ENCODE measurements around the gene LFNG. TPM values are rescaled to one million over a fixed set of nuclear protein-coding genes. Genes with fewer than 3 reads are reported as not detected.
A peak's percentile ranks its signal among the peaks of the same experiment; 100 is the strongest.
"Not testable (repeated sequence)": the region's sequence is repeated elsewhere in the genome, so short reads cannot be mapped to it uniquely, and the experiment has no call there.

The LFNG gene
- total RNA-seq, 1 experiment from 2014 or later, result 21.3 TPM

GRCh38 chr7:2532816-2533215 is 13.2 kb downstream of the LFNG start:
- H3K4me2 ChIP-seq; H3K9me3 ChIP-seq (ENCODE audit: insufficient read depth, low read depth); DNase-seq; intact Hi-C loops (cut with micrococcal nuclease; ENCODE audit: unreplicated experiment); H4K20me1 ChIP-seq (ENCODE audit: insufficient read depth); CTCF ChIA-PET; POLR2A ChIA-PET (ENCODE audit: unreplicated experiment); BruUV-seq (replicated peaks); H2AFZ ChIP-seq; H3K9me2 ChIP-seq (ENCODE audit: insufficient read depth); H3K4me3 ChIP-seq; H3K27me3 ChIP-seq (ENCODE audit: insufficient read depth, low read depth); H3K79me2 ChIP-seq (ENCODE audit: low read depth); H3K27ac ChIP-seq; H3K36me3 ChIP-seq (ENCODE audit: low read depth): not testable (repeated sequence)
- H3K4me1 ChIP-seq (replicated peaks; ENCODE audit: insufficient read depth), result peaks cover 38% of the 10 kb centered on the region
- peaks cover 34% of the 10 kb centered on the region for H3F3A ChIP-seq (ENCODE audit: insufficient read depth, low read depth)

- H3K27ac ChIP-seq; H4K20me1 ChIP-seq (ENCODE audit: insufficient read depth); H3K27me3 ChIP-seq (ENCODE audit: insufficient read depth, low read depth); BruUV-seq (replicated peaks); H3K9me2 ChIP-seq (ENCODE audit: insufficient read depth); intact Hi-C loops (cut with micrococcal nuclease; ENCODE audit: unreplicated experiment); POLR2A ChIA-PET (ENCODE audit: unreplicated experiment); H3K36me3 ChIP-seq (ENCODE audit: low read depth); H3K4me2 ChIP-seq; H3K4me3 ChIP-seq; CTCF ChIA-PET; H3K9me3 ChIP-seq (ENCODE audit: insufficient read depth, low read depth); H3K79me2 ChIP-seq (ENCODE audit: low read depth); H2AFZ ChIP-seq; DNase-seq: not testable (repeated sequence)
- Histone ChIP-seq H3F3A (ENCODE audit: insufficient read depth, low read depth) (peaks cover 26% of the 10 kb centered on the region), H3K4me1 (replicated peaks; ENCODE audit: insufficient read depth) (peaks cover 31% of the 10 kb centered on the region)
Measured at GRCh38 chr7:2533566-2533965, 14.0 kb downstream of the LFNG start.

- H3K36me3 ChIP-seq (ENCODE audit: low read depth); H2AFZ ChIP-seq; H4K20me1 ChIP-seq (ENCODE audit: insufficient read depth); DNase-seq; BruUV-seq (replicated peaks); H3K27me3 ChIP-seq (ENCODE audit: insufficient read depth, low read depth); H3K9me2 ChIP-seq (ENCODE audit: insufficient read depth); POLR2A ChIA-PET (ENCODE audit: unreplicated experiment); intact Hi-C loops (cut with micrococcal nuclease; ENCODE audit: unreplicated experiment); CTCF ChIA-PET; H3K4me3 ChIP-seq; H3K79me2 ChIP-seq (ENCODE audit: low read depth); H3K27ac ChIP-seq; H3K9me3 ChIP-seq (ENCODE audit: insufficient read depth, low read depth); H3K4me2 ChIP-seq: not testable (repeated sequence)
- H3K4me1 ChIP-seq (replicated peaks; ENCODE audit: insufficient read depth), result peaks cover 24% of the 10 kb centered on the region
- peaks cover 20% of the 10 kb centered on the region for H3F3A ChIP-seq (ENCODE audit: insufficient read depth, low read depth)
Measured at GRCh38 chr7:2534214-2534613, 14.6 kb downstream of the LFNG start.

- CTCF ChIA-PET; intact Hi-C loops (cut with micrococcal nuclease; ENCODE audit: unreplicated experiment); H3K4me3 ChIP-seq; POLR2A ChIA-PET (ENCODE audit: unreplicated experiment); H3K9me3 ChIP-seq (ENCODE audit: insufficient read depth, low read depth); H3K36me3 ChIP-seq (ENCODE audit: low read depth); DNase-seq; H2AFZ ChIP-seq; BruUV-seq (replicated peaks); H3K4me1 ChIP-seq (replicated peaks; ENCODE audit: insufficient read depth); H3K79me2 ChIP-seq (ENCODE audit: low read depth); H3K27ac ChIP-seq; H4K20me1 ChIP-seq (ENCODE audit: insufficient read depth); H3F3A ChIP-seq (ENCODE audit: insufficient read depth, low read depth); H3K9me2 ChIP-seq (ENCODE audit: insufficient read depth); H3K27me3 ChIP-seq (ENCODE audit: insufficient read depth, low read depth): not testable (repeated sequence)
- H3K4me2 ChIP-seq, result peak overlapping the region; percentile 77; the same call in 1 of the 2 replicates
Measured at GRCh38 chr7:2535872-2536627, 16.5 kb downstream of the LFNG start.

- BruUV-seq (replicated peaks), result TSS peak; percentile 38
- POLR2A ChIA-PET (ENCODE audit: unreplicated experiment), result no interaction called here
Measured at GRCh38 chr7:2537981-2538851, 18.6 kb downstream of the LFNG start.

More at GRCh38 chr7:2537981-2538851, 18.6 kb downstream of the LFNG start:
- Histone ChIP-seq H3K27ac (no peak overlapping the region), H3K4me1 (replicated peaks; ENCODE audit: insufficient read depth) (no peaks in the 10 kb centered on the region), H3K27me3 (ENCODE audit: insufficient read depth, low read depth) (no peaks in the 10 kb centered on the region), H3K4me3 (no peak overlapping the region), H3K9me3 (ENCODE audit: insufficient read depth, low read depth) (no peaks in the 10 kb centered on the region), H2AFZ (no peak overlapping the region), H4K20me1 (ENCODE audit: insufficient read depth) (no peaks in the 10 kb centered on the region), H3K4me2 (no peak overlapping the region), H3K79me2 (ENCODE audit: low read depth) (no peaks in the 10 kb centered on the region), H3F3A (ENCODE audit: insufficient read depth, low read depth) (peaks cover 6% of the 10 kb centered on the region; the same call in 1 of the 2 replicates), H3K36me3 (ENCODE audit: low read depth) (peaks cover 7% of the 10 kb centered on the region; the same call in 1 of the 2 replicates), H3K9me2 (ENCODE audit: insufficient read depth) (no peaks in the 10 kb centered on the region)
- CTCF ChIA-PET, result no interaction called here
- TF ChIP-seq EZH2 (IDR thresholded peaks at IDR 0.05; ENCODE audit: low read depth) (no peak), CTCF (conservative IDR thresholded peaks at IDR 0.05) (no peak)
- DNase-seq, result no peak
- intact Hi-C loops (cut with micrococcal nuclease; ENCODE audit: unreplicated experiment), result no loop called here
